Neuronal stem cell (in vitro differentiated cells): ENCODE measurements around the gene BMX.

ENCODE experiments used
- DNase-seq: peaks from one replicate; pipeline ENCODE4 v3.0.0-alpha.2; 2013; ENCODE audit warnings: low spot score
- H2AFZ ChIP-seq: one replicate; pipeline ENCODE4 v1.6.1; 2013; ENCODE audit warnings: mild to moderate bottlenecking, low read length, inconsistent platforms
- H2AK5ac ChIP-seq: 2 replicates; pipeline ENCODE4 v1.6.1; 2013; ENCODE audit warnings: low read depth, mild to moderate bottlenecking, inconsistent platforms, low read length, moderate library complexity, mixed read lengths
- H2BK120ac ChIP-seq: 2 replicates; pipeline ENCODE4 v1.6.1; 2013; ENCODE audit warnings: low read depth, mild to moderate bottlenecking, inconsistent platforms, low read length, moderate library complexity, mixed read lengths
- H2BK12ac ChIP-seq: one replicate; pipeline ENCODE4 v1.6.1; 2013; ENCODE audit warnings: low read length, inconsistent platforms
- H2BK15ac ChIP-seq: 2 replicates; pipeline ENCODE4 v1.6.1; 2013; ENCODE audit warnings: mild to moderate bottlenecking, low read length, inconsistent platforms, mixed read lengths
- H2BK5ac ChIP-seq: one replicate; pipeline ENCODE4 v1.6.1; 2013; ENCODE audit warnings: inconsistent platforms, mild to moderate bottlenecking, low read length, moderate library complexity
- H3K14ac ChIP-seq: one replicate; pipeline ENCODE4 v1.6.1; 2013; ENCODE audit warnings: low read length, inconsistent platforms
- H3K18ac ChIP-seq: 2 replicates; pipeline ENCODE4 v1.6.1; 2013; ENCODE audit warnings: low read length, inconsistent platforms
- H3K23ac ChIP-seq: 2 replicates; pipeline ENCODE4 v1.6.1; 2013; ENCODE audit warnings: low read depth, mild to moderate bottlenecking, mixed read lengths, low read length, inconsistent platforms; ENCODE audit not compliant: poor library complexity
- H3K27ac ChIP-seq: replicated peaks from 3 replicates; pipeline ENCODE4 v1.5.1; 2013; ENCODE audit warnings: low read length, inconsistent platforms
- H3K27me3 ChIP-seq, 3 experiments: 2 replicates each; pipeline ENCODE4 v1.6.1; 2013; ENCODE audit warnings: low read length in 3 of 3, mild to moderate bottlenecking in 2 of 3, inconsistent platforms in 1 of 3, low read depth in 1 of 3, mixed read lengths in 1 of 3, moderate library complexity in 1 of 3; ENCODE audit not compliant: control insufficient read depth in 3 of 3, insufficient read depth in 3 of 3
- H3K36me3 ChIP-seq, 2 donors: replicated peaks in 1 of 2; 2 replicates each; pipeline ENCODE4 v1.6.1; 2013; ENCODE audit warnings: low read length in 2 of 2; ENCODE audit not compliant: control insufficient read depth in 2 of 2, insufficient read depth in 2 of 2
- H3K4ac ChIP-seq: 2 replicates; pipeline ENCODE4 v1.6.1; 2013; ENCODE audit warnings: inconsistent platforms, mild to moderate bottlenecking, low read length, moderate library complexity
- H3K4me1 ChIP-seq, 2 donors: 1 replicate in 1 of 2; 2 replicates in 1 of 2; pipeline ENCODE4 v1.6.1; 2013; ENCODE audit warnings: low read length in 2 of 2, low read depth in 1 of 2; ENCODE audit not compliant: control insufficient read depth in 2 of 2, insufficient read depth in 1 of 2
- H3K4me2 ChIP-seq: one replicate; pipeline ENCODE4 v1.6.1; 2013; ENCODE audit warnings: mild to moderate bottlenecking, low read length, inconsistent platforms; ENCODE audit not compliant: insufficient read depth, poor library complexity, severe bottlenecking
- H3K4me3 ChIP-seq, 2 donors: 2 replicates each; pipeline ENCODE4 v1.5.1; 2013; ENCODE audit warnings: low read length in 2 of 2, mild to moderate bottlenecking in 2 of 2, inconsistent platforms in 1 of 2, moderate library complexity in 1 of 2
- H3K79me1 ChIP-seq: one replicate; pipeline ENCODE4 v1.6.1; 2013; ENCODE audit warnings: low read depth, mild to moderate bottlenecking, inconsistent platforms, low read length, moderate library complexity
- H3K9ac ChIP-seq: one replicate; pipeline ENCODE4 v1.6.1; 2013; ENCODE audit warnings: mild to moderate bottlenecking, low read depth, low read length, inconsistent platforms; ENCODE audit not compliant: poor library complexity
- H3K9me3 ChIP-seq, 2 donors: replicated peaks in 1 of 2; 2 replicates each; pipeline versions ENCODE3 to v1.6.1; 2013; ENCODE audit warnings: low read length in 2 of 2, mild to moderate bottlenecking in 2 of 2, inconsistent platforms in 1 of 2, low read depth in 1 of 2, mixed read lengths in 1 of 2, moderate library complexity in 1 of 2; ENCODE audit not compliant: control insufficient read depth in 2 of 2, insufficient read depth in 1 of 2
- H4K8ac ChIP-seq: one replicate; pipeline ENCODE4 v1.6.1; 2013; ENCODE audit warnings: low read depth, mild to moderate bottlenecking, inconsistent platforms, low read length, moderate library complexity
- H4K91ac ChIP-seq: one replicate; pipeline ENCODE4 v1.6.1; 2013; ENCODE audit warnings: low read length, low read depth, mild to moderate bottlenecking, inconsistent platforms; ENCODE audit not compliant: poor library complexity
- WGBS, 2 donors: extraction: QIAGEN DNeasy Blood & Tissue Kit; methylation state at CpG; one replicate each; pipeline ENCODE4 v1.1.7; 2013; ENCODE audit warnings: missing lambda C conversion rate in 2 of 2, mixed read lengths in 1 of 2; ENCODE audit not compliant: insufficient read length in 2 of 2, insufficient replicate concordance in 1 of 2; ENCODE audit errors: extremely low coverage in 2 of 2; 5-methylcytosine and 5-hydroxymethylcytosine counted together

BMX gene

GRCh38 chrX:15501506-15501905 lies 899 bp downstream of the BMX start:
- H2AFZ ChIP-seq, result no peak overlapping the region
- WGBS, 2 donors, result no CpG with 5 or more reads among the region's 9 CpGs
- H3K4me3 ChIP-seq, result no peak overlapping the region
- H3K9me3 ChIP-seq, result no peaks in the 10 kb centered on the region
- no peaks in the 10 kb centered on the region for H3K36me3 ChIP-seq
- no peak overlapping the region for H3K18ac ChIP-seq
- no peak overlapping the region for H3K9ac ChIP-seq
- no peak overlapping the region for H2BK12ac ChIP-seq
- no peaks in the 10 kb centered on the region for H3K27me3 ChIP-seq
- H2BK120ac ChIP-seq, result no peak overlapping the region
- no peak overlapping the region for H3K27ac ChIP-seq
- H2BK5ac ChIP-seq, result no peak overlapping the region
- H3K23ac ChIP-seq, result no peak overlapping the region
- no peak overlapping the region for H3K4me2 ChIP-seq
- no peak overlapping the region for H2AK5ac ChIP-seq
- H4K91ac ChIP-seq, result no peak overlapping the region
- H4K8ac ChIP-seq, result no peak overlapping the region
- no peak overlapping the region for H2BK15ac ChIP-seq
- no peaks in the 10 kb centered on the region for H3K79me1 ChIP-seq
- no peak overlapping the region for H3K4ac ChIP-seq
- DNase-seq, result no peak
- no peak overlapping the region for H3K14ac ChIP-seq
- H3K4me1 ChIP-seq, result no peaks in the 10 kb centered on the region

GRCh38 chrX:15504661-15505060 lies 4.1 kb downstream of the BMX start:
- H3K18ac ChIP-seq, result no peak overlapping the region
- H3K14ac ChIP-seq, result no peak overlapping the region
- H3K4me1 ChIP-seq, result no peaks in the 10 kb centered on the region
- H3K79me1 ChIP-seq, result no peaks in the 10 kb centered on the region
- no peaks in the 10 kb centered on the region for H3K27me3 ChIP-seq
- no peak overlapping the region for H2BK5ac ChIP-seq
- no CpG with 5 or more reads among the region's 1 CpG for WGBS, 2 donors
- H3K4ac ChIP-seq, result no peak overlapping the region
- no peak overlapping the region for H2BK15ac ChIP-seq
- no peak for DNase-seq
- no peak overlapping the region for H2BK12ac ChIP-seq
- no peak overlapping the region for H3K9ac ChIP-seq
- no peak overlapping the region for H3K4me2 ChIP-seq
- H4K8ac ChIP-seq, result no peak overlapping the region
- no peak overlapping the region for H2BK120ac ChIP-seq
- H4K91ac ChIP-seq, result no peak overlapping the region
- H3K36me3 ChIP-seq, result no peaks in the 10 kb centered on the region
- H3K23ac ChIP-seq, result no peak overlapping the region
- no peak overlapping the region for H3K27ac ChIP-seq
- H2AK5ac ChIP-seq, result no peak overlapping the region
- no peak overlapping the region for H3K4me3 ChIP-seq
- no peaks in the 10 kb centered on the region for H3K9me3 ChIP-seq
- no peak overlapping the region for H2AFZ ChIP-seq

GRCh38 chrX:15505101-15505500 lies 4.5 kb downstream of the BMX start:
- no peak overlapping the region for H2BK15ac ChIP-seq
- H3K4me3 ChIP-seq, result no peak overlapping the region
- no peak overlapping the region for H3K23ac ChIP-seq
- H2AK5ac ChIP-seq, result no peak overlapping the region
- no peaks in the 10 kb centered on the region for H3K36me3 ChIP-seq
- no peak for DNase-seq
- H2BK5ac ChIP-seq, result no peak overlapping the region
- no peak overlapping the region for H2BK12ac ChIP-seq
- H3K4me2 ChIP-seq, result no peak overlapping the region
- H4K91ac ChIP-seq, result no peak overlapping the region
- H2AFZ ChIP-seq, result no peak overlapping the region
- H2BK120ac ChIP-seq, result no peak overlapping the region
- H3K14ac ChIP-seq, result no peak overlapping the region
- no peak overlapping the region for H3K4ac ChIP-seq
- H3K27ac ChIP-seq, result no peak overlapping the region
- H3K9ac ChIP-seq, result no peak overlapping the region
- H3K9me3 ChIP-seq, result no peaks in the 10 kb centered on the region
- no peaks in the 10 kb centered on the region for H3K79me1 ChIP-seq
- H4K8ac ChIP-seq, result no peak overlapping the region
- WGBS, 2 donors, result no CpG with 5 or more reads among the region's 3 CpGs
- no peak overlapping the region for H3K18ac ChIP-seq
- no peaks in the 10 kb centered on the region for H3K27me3 ChIP-seq
- H3K4me1 ChIP-seq, result no peaks in the 10 kb centered on the region

- no peak overlapping the region for H2BK120ac ChIP-seq
- H3K14ac ChIP-seq, result no peak overlapping the region
- no peak overlapping the region for H3K4ac ChIP-seq
- H3K23ac ChIP-seq, result no peak overlapping the region
- no peak overlapping the region for H2AK5ac ChIP-seq
- no peak overlapping the region for H3K9ac ChIP-seq
- no peaks in the 10 kb centered on the region for H3K27me3 ChIP-seq
- no peak overlapping the region for H2BK15ac ChIP-seq
- H2BK5ac ChIP-seq, result no peak overlapping the region
- no peak overlapping the region for H4K8ac ChIP-seq
- no CpG with 5 or more reads among the region's 5 CpGs for WGBS, 2 donors
- H3K4me3 ChIP-seq, result no peak overlapping the region
- no peaks in the 10 kb centered on the region for H3K9me3 ChIP-seq
- H3K18ac ChIP-seq, result no peak overlapping the region
- H2BK12ac ChIP-seq, result no peak overlapping the region
- H3K36me3 ChIP-seq, result no peaks in the 10 kb centered on the region
- H2AFZ ChIP-seq, result no peak overlapping the region
- H3K79me1 ChIP-seq, result no peaks in the 10 kb centered on the region
- H3K4me2 ChIP-seq, result no peak overlapping the region
- DNase-seq, result no peak
- H3K4me1 ChIP-seq, result peaks cover 0 to 12% of the 10 kb centered on the region in 2 donors
- H4K91ac ChIP-seq, result no peak overlapping the region
- H3K27ac ChIP-seq, result no peak overlapping the region
These were observed 6.4 kb downstream of the BMX start for GRCh38 chrX:15507005-15507404.
